Muscle of leg (tissue), 11 donors: ENCODE results near the gene LRP1-AS. TPM values are rescaled to one million over a fixed set of nuclear protein-coding genes. Genes with fewer than 3 reads are reported as not detected.

Experiments used
- DNase-seq: peaks from one replicate; pipeline ENCODE4 v3.0.0; 2013
- H3K27ac ChIP-seq: one replicate; pipeline ENCODE4 v1.5.1; 2013; ENCODE audit warnings: mild to moderate bottlenecking, low read length, control low read depth
- H3K27me3 ChIP-seq: one replicate; pipeline ENCODE4 v1.6.1; 2013; ENCODE audit warnings: low read length; ENCODE audit not compliant: control insufficient read depth, insufficient read depth
- H3K36me3 ChIP-seq: one replicate; pipeline ENCODE4 v1.6.1; 2013; ENCODE audit warnings: low read length; ENCODE audit not compliant: control insufficient read depth, insufficient read depth
- H3K4me1 ChIP-seq: one replicate; pipeline ENCODE4 v1.6.1; 2013; ENCODE audit warnings: low read length; ENCODE audit not compliant: control insufficient read depth, insufficient read depth
- H3K4me3 ChIP-seq: one replicate; pipeline ENCODE4 v1.5.1; 2013; ENCODE audit warnings: low read length, control low read depth
- H3K9me3 ChIP-seq: replicated peaks from 2 replicates; pipeline ENCODE4 v1.6.1; 2013; ENCODE audit warnings: low read depth, low read length; ENCODE audit not compliant: control insufficient read depth
- WGBS: methylation state at CpG from one replicate; pipeline ENCODE4 v1.1.5; 2013; ENCODE audit warnings: missing lambda C conversion rate; ENCODE audit not compliant: insufficient coverage; 5-methylcytosine and 5-hydroxymethylcytosine counted together
- polyA plus RNA-seq, 8 donors: library from polyadenylated mRNA; unstranded; fragments of 120-200 nt; gene quantifications; one replicate each; pipeline versions ENCODE4 v1.2.1 to v1.2.3, GENCODE V29; 2013; ENCODE audit warnings: inconsistent platforms in 1 of 8, low replicate concordance in 1 of 8; ENCODE audit not compliant: insufficient read length in 8 of 8, insufficient read depth in 1 of 8
- total RNA-seq: library from RNA; stranded (reverse); fragments of 120-200 nt; gene quantifications from one replicate; pipeline ENCODE4 v1.2.4, GENCODE V29; 2013

Gene LRP1-AS
- total and polyA plus RNA-seq, 9 donors = 0.45 to 1.7 (median 0.77) TPM; not detected in 2

DNA sequence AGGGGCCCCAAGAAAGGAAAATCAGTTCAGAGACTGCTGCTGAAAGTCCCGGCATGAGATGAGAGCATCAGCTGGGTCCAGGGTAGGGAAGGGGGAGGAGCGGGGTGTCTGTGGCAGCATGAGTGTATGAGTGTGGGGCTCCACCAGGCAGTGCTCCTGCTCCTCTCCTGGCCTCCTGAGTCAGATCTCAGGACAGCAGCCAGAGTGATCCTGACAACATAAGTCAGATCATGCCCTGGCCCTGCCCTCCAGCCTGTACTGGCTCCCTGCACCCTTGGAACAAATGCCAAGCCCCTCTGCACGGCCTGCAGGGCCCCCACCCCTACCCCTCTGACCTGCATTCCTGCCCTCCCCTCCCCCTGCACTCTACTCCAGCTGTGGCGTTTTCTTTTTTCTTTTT lies 24.2 kb upstream of the LRP1-AS start:
- no peaks in the 10 kb centered on the region for H3K9me3 ChIP-seq
- DNase-seq = peak; percentile 58
- WGBS = 20% methylated on average over 1 of the region's 4 CpGs
- H3K27me3 ChIP-seq = no peaks in the 10 kb centered on the region
- peaks cover 86% of the 10 kb centered on the region for H3K36me3 ChIP-seq
- no peak overlapping the region for H3K27ac ChIP-seq
- H3K4me1 ChIP-seq = peaks cover 19% of the 10 kb centered on the region
- H3K4me3 ChIP-seq = no peak overlapping the region

DNA sequence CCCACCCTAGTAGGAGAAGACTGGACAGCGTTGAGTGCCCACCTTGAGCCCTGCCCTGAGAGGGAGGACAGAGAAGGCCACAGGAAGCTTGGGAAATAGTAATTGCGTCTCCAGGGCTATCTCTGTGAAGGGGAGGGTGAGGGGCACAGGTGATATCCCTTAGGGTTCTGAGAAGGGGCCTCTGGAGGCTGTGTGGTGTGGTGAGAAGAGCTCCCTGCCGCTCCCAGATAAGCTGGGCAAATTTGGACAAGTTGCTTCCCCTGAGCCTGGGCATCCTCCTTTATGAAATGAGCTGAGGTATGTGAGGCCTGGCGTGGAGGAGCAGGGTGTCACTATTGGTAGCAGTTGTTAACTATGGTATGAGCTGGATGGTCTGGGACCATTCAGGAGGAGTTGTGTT lies 23.5 kb upstream of the LRP1-AS start:
- H3K4me1 ChIP-seq = peaks cover 19% of the 10 kb centered on the region
- no peaks in the 10 kb centered on the region for H3K9me3 ChIP-seq
- no peak overlapping the region for H3K4me3 ChIP-seq
- peaks cover 85% of the 10 kb centered on the region for H3K36me3 ChIP-seq
- DNase-seq = no peak
- no peak overlapping the region for H3K27ac ChIP-seq
- 74% methylated on average over 3 of the region's 4 CpGs for WGBS
- no peaks in the 10 kb centered on the region for H3K27me3 ChIP-seq

DNA sequence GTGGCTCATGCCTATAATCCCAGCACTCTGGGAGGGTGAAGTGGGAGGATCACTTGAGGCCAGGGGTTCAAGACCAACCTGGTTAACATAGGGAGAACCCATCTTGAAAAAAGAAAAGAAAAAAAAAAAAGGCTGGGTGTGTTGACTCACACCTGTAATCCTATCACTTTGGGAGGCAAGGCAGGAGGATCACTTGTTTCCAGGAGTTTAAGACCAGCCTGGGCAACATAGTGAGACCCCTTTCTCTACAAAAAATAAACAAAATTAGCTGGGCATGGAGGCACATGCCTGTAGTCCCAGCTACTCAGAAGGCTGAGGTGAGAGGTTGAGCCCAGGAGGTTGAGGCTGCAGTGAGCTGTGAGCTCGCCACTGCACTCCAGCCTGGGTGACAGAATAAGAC lies 23.0 kb upstream of the LRP1-AS start:
- Histone ChIP-seq H3K27ac (no peak overlapping the region), H3K36me3 (peaks cover 86% of the 10 kb centered on the region), H3K27me3 (no peaks in the 10 kb centered on the region), H3K4me1 (peaks cover 15% of the 10 kb centered on the region), H3K4me3 (no peak overlapping the region), H3K9me3 (no peaks in the 10 kb centered on the region)
- WGBS = no CpG with 5 or more reads among the region's 1 CpG
- no peak for DNase-seq

DNA sequence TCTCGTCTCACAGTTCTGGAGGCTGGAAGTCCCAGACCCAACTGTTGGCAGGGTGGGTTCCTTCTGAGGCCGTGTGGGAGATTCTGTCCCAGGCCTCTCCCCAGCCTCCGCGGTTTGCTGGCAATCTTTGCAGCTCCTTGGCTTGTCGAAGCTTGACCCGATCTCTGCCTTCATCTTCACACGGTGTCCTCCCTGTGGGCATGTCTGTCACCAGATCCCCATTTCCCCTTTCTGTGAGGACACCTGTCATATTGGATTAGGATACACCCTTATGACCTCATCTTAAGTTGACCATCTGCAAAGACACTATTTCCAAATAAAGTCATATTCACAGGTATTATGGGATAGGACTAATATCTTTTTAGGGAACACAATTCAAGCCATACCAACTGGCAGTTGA lies 22.6 kb upstream of the LRP1-AS start:
- no peaks in the 10 kb centered on the region for H3K9me3 ChIP-seq
- no peak overlapping the region for H3K27ac ChIP-seq
- 35% methylated on average over 5 of the region's 7 CpGs for WGBS
- H3K4me3 ChIP-seq = no peak overlapping the region
- H3K4me1 ChIP-seq = peaks cover 14% of the 10 kb centered on the region
- H3K36me3 ChIP-seq = peaks cover 83% of the 10 kb centered on the region
- H3K27me3 ChIP-seq = no peaks in the 10 kb centered on the region
- DNase-seq = no peak

DNA sequence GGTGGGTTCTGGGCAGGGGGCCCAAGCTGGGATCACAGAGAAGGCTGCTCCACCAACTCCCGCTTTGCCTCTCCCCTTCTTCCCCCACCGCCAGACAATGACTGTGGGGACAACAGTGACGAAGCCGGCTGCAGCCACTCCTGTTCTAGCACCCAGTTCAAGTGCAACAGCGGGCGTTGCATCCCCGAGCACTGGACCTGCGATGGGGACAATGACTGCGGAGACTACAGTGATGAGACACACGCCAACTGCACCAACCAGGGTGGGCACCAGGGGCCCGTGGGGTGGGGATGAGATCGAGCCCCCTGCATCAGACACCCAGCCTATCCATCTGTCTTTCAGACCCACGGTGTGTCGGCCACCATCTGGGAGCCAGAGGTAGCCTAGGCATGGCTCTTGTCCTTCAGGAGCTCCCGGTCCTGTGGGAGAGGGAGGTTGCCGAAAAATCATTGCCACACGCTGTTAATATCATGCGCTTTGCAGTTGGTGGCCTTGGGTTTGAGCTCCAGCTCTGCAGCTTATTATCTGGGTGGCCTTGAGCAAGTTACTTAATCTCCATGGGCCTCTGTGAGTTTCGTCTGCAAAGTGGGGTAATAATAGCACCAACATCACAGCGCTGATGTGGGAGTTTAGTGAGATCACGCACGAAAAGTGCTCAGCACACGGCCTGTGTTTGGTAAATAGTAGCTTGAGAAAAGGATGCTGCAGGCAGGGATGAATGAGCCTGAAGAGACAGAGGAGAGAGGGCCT lies 21.8 kb upstream of the LRP1-AS start:
- Histone ChIP-seq H3K9me3 (no peaks in the 10 kb centered on the region), H3K4me1 (peaks cover 14% of the 10 kb centered on the region), H3K27ac (no peak overlapping the region), H3K36me3 (peaks cover 84% of the 10 kb centered on the region), H3K4me3 (no peak overlapping the region), H3K27me3 (no peaks in the 10 kb centered on the region)
- DNase-seq = no peak
- WGBS = 81% methylated on average over 13 of the region's 23 CpGs

DNA sequence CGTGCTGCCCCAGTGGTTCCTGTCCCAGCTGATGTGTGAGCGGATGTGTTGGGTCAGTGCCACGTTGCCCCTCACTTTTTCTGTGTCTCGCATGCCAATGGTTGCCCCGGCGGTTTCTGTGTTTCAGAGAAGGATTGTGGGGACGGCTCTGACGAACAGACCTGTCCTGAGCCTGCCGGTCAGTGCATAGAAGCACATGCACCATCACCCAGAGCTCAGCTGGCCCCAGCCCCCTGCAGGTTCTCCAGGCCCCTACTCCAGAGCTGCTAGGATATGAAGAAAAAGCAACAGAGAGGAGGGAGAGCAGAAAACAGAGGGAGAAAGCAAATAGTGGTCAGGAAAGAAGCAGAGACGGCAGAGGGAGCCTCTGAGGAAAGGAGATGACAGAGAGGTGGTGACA lies 20.6 kb upstream of the LRP1-AS start:
- Histone ChIP-seq H3K9me3 (no peaks in the 10 kb centered on the region), H3K27ac (no peak overlapping the region), H3K4me3 (no peak overlapping the region), H3K4me1 (peaks cover 14% of the 10 kb centered on the region), H3K27me3 (no peaks in the 10 kb centered on the region), H3K36me3 (peaks cover 76% of the 10 kb centered on the region)
- WGBS = 71% methylated on average over 9 of the region's 10 CpGs
- no peak for DNase-seq

DNA sequence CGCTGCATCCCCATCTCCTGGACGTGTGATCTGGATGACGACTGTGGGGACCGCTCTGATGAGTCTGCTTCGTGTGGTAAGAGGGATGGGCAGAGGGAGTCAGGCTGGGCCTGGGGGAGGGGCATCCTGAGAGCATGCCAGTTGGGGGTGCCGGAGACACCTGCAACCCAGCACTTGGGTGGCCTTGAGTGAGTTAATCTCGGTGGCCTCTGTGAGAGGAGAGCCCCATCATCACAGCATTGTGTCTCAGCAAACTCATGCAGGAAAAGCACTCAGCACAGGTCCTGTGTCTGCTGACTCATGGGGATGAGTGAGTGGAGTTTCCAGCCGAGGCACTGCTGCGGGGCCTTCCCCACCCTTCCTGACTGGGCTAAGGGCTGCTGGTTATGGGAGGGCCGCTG lies 19.6 kb upstream of the LRP1-AS start:
- peaks cover 82% of the 10 kb centered on the region for H3K36me3 ChIP-seq

DNA sequence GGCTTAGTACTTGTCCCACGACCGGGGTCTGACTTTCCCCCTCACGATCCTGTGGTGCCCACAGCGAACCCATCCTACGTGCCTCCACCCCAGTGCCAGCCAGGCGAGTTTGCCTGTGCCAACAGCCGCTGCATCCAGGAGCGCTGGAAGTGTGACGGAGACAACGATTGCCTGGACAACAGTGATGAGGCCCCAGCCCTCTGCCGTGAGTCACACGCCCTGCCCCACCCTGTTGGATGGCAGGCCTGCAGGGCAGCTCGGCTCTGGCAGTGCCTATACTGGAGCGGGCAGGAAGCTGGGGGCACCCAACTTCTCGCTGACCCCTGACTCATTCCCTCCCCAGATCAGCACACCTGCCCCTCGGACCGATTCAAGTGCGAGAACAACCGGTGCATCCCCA lies 18.3 kb upstream of the LRP1-AS start:
- peaks cover 84% of the 10 kb centered on the region for H3K36me3 ChIP-seq

More for the DNA sequence above, 19.6 kb upstream of the LRP1-AS start:
- Histone ChIP-seq H3K4me1 (peaks cover 14% of the 10 kb centered on the region), H3K27ac (no peak overlapping the region), H3K4me3 (no peak overlapping the region), H3K27me3 (no peaks in the 10 kb centered on the region), H3K9me3 (no peaks in the 10 kb centered on the region)
- DNase-seq = no peak
- 69% methylated on average over 6 of the region's 10 CpGs for WGBS

DNA sequence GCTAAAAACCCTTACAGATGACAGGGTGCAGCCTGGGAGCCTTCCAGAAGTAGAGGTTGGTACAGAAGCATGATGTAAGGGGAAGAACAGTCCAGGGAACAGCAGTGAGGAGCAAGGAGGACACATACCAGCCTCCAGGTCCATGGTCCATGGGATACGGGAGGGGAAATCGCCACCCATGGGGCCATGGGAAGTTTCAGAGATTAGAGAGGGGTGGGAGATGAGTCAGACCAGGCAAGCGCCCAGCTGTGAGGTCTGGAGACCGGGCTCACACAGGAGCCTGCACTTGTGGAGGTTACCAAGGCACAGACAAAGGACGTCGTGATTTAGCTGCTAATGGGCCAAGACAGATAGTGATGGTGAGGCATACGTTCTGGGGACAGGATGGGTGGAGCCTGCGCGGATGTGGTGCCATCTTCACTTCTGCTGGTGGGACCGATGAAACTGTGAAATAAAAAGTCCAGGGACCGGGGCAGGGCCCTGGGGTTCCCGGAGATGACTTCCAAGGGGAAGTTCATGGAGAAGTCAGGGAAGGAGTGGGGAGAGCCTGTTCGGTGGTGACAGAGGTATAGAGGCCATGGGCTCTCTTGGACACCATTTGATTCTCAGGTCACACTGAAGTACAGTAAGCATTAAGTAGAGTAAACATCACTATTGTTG lies 17.7 kb upstream of the LRP1-AS start:
- WGBS = 79% methylated on average over 12 of the region's 13 CpGs
- Histone ChIP-seq H3K27ac (no peak overlapping the region), H3K9me3 (no peaks in the 10 kb centered on the region), H3K36me3 (peaks cover 84% of the 10 kb centered on the region), H3K4me1 (no peaks in the 10 kb centered on the region), H3K4me3 (no peak overlapping the region), H3K27me3 (no peaks in the 10 kb centered on the region)
- no peak for DNase-seq

More for the DNA sequence above, 18.3 kb upstream of the LRP1-AS start:
- no peak for DNase-seq
- peaks cover 3% of the 10 kb centered on the region for H3K4me1 ChIP-seq
- 82% methylated on average over 17 of the region's 19 CpGs for WGBS
- H3K4me3 ChIP-seq = no peak overlapping the region
- no peaks in the 10 kb centered on the region for H3K9me3 ChIP-seq
- H3K27me3 ChIP-seq = no peaks in the 10 kb centered on the region
- H3K27ac ChIP-seq = no peak overlapping the region

DNA sequence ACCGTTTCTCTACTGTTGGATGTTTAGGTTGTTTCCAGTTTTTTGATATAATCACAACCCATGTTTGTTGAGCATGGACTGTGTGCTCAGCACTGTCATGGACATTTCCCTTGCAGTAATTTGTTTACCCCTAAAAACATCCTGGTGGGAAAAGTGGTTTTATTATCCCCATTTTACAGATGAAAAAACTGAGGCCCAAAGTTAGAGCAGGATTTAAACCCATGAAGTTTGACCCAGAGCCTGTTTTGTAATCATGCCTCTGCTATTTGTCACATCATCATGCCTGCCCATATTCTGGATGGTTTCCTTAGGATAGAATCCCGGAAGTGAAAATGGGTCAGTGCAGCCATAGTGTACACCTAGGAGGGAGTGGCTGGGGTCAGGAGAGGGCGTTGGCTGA lies 17.0 kb upstream of the LRP1-AS start:
- DNase-seq = no peak
- no peaks in the 10 kb centered on the region for H3K9me3 ChIP-seq
- no peak overlapping the region for H3K27ac ChIP-seq
- H3K36me3 ChIP-seq = peaks cover 84% of the 10 kb centered on the region
- no peak overlapping the region for H3K4me3 ChIP-seq
- no peaks in the 10 kb centered on the region for H3K27me3 ChIP-seq
- 84% methylated on average over 2 of the region's 3 CpGs for WGBS
- peaks cover 2% of the 10 kb centered on the region for H3K4me1 ChIP-seq
